Endothelial cell of umbilical vein (primary cell): ENCODE measurements around the gene GALR3. TPM values are rescaled to one million over a fixed set of nuclear protein-coding genes. Genes with fewer than 3 reads are reported as not detected.

Experiments used
- BruUV-seq: library from RNA; stranded (reverse); fragments of 400-500 nt; replicated peaks from 2 replicates; lab custom pipeline; 2021; lab: Mats Ljungman, UMichigan
- CTCF ChIA-PET: fragments of 300-600, 350-600 bp; sonication (Branson Sonifier 250); formaldehyde crosslinking; loops from one replicate; lab custom pipeline; 2021; ENCODE audit warnings: antibody characterized with exemption, inconsistent platforms; lab: Charles Lee
- POLR2A ChIA-PET: fragments of 300-600, 350-600 bp; sonication (Branson Sonifier 250); formaldehyde crosslinking; loops from one replicate; lab custom pipeline; 2021; ENCODE audit warnings: antibody characterized with exemption, inconsistent platforms; lab: Charles Lee
- DNase-seq: peaks from one replicate; pipeline ENCODE4 v3.0.0-alpha.2; 2011; ENCODE audit warnings: low read depth, low spot score
- FAIRE-seq: peaks from 2 replicates; lab custom pipeline; 2011; peaks lifted over from hg19 to GRCh38; lab: Jason Lieb, UNC
- H2AFZ ChIP-seq: 2 replicates; pipeline ENCODE4 v1.6.0; 2012; ENCODE audit warnings: low read depth, low read length, control low read depth, inconsistent platforms
- H3K27ac ChIP-seq: 2 replicates; pipeline ENCODE4 v1.5.1; 2011; ENCODE audit warnings: low read depth, mild to moderate bottlenecking, control low read depth, low read length, moderate library complexity; ENCODE audit not compliant: insufficient read depth
- H3K27me3 ChIP-seq, 2 experiments: 2 replicates each; pipeline versions ENCODE4 v1.6.0 to v1.6.1; 2011; ENCODE audit warnings: low read length in 2 of 2, mixed read lengths in 1 of 2; ENCODE audit not compliant: control insufficient read depth in 2 of 2, insufficient read depth in 2 of 2
- H3K36me3 ChIP-seq, 2 experiments: 2 replicates in 1 of 2; 3 replicates in 1 of 2; pipeline ENCODE4 v1.5.1; 2011; ENCODE audit warnings: low read length in 2 of 2, mild to moderate bottlenecking in 1 of 2, moderate library complexity in 1 of 2; ENCODE audit not compliant: control insufficient read depth in 2 of 2, insufficient read depth in 2 of 2; ENCODE audit errors: extremely low read depth in 1 of 2
- H3K4me1 ChIP-seq: 3 replicates; pipeline ENCODE4 v1.5.1; 2011; ENCODE audit warnings: mild to moderate bottlenecking, low read length; ENCODE audit not compliant: control insufficient read depth, insufficient read depth; ENCODE audit errors: extremely low read depth
- H3K4me2 ChIP-seq: 2 replicates; pipeline ENCODE4 v1.6.1; 2011; ENCODE audit warnings: low read length, control low read depth, mixed read lengths; ENCODE audit not compliant: insufficient read depth
- H3K4me3 ChIP-seq, 3 experiments: fragments of 200-600 bp in 1 of 3; sonication (generic), shearing (Covaris generic) in 1 of 3; replicated peaks in 1 of 3; 2 replicates each; pipeline ENCODE4 v1.5.1; 2011 to 2016; ENCODE audit warnings: control low read depth in 3 of 3, low read length in 3 of 3, mild to moderate bottlenecking in 2 of 3, inconsistent platforms in 1 of 3, low read depth in 1 of 3, moderate library complexity in 1 of 3; ENCODE audit not compliant: insufficient read depth in 1 of 3
- H3K79me2 ChIP-seq: 2 replicates; pipeline ENCODE4 v1.6.0; 2012; ENCODE audit warnings: low read length, inconsistent platforms; ENCODE audit not compliant: control insufficient read depth, insufficient read depth
- H3K9ac ChIP-seq: replicated peaks from 2 replicates; pipeline ENCODE3; 2011; ENCODE audit warnings: low read length, control low read depth; ENCODE audit not compliant: insufficient read depth; ENCODE audit errors: extremely low read depth
- H3K9me1 ChIP-seq: replicated peaks from 3 replicates; pipeline ENCODE4 v1.6.0; 2011; ENCODE audit warnings: mild to moderate bottlenecking, low read length; ENCODE audit not compliant: control insufficient read depth, insufficient read depth; ENCODE audit errors: extremely low read depth
- H3K9me3 ChIP-seq: replicated peaks from 2 replicates; pipeline ENCODE4 v1.5.1; 2012; ENCODE audit warnings: low read length, inconsistent platforms; ENCODE audit not compliant: control insufficient read depth, insufficient read depth
- H4K20me1 ChIP-seq: replicated peaks from 2 replicates; pipeline ENCODE3; 2011; ENCODE audit warnings: mild to moderate bottlenecking, low read length; ENCODE audit not compliant: control insufficient read depth, insufficient read depth; ENCODE audit errors: extremely low read depth
- EZH2 ChIP-seq: IDR thresholded peaks from 2 replicates; pipeline ENCODE4 v1.6.1; 2012; ENCODE audit warnings: borderline replicate concordance, low read depth, mild to moderate bottlenecking, moderate library complexity, low read length, inconsistent platforms; ENCODE audit not compliant: severe bottlenecking
- FOS ChIP-seq: IDR thresholded peaks from 2 replicates; pipeline ENCODE4 v1.6.1; 2011; ENCODE audit warnings: mild to moderate bottlenecking, low read length, moderate library complexity, borderline replicate concordance; ENCODE audit not compliant: insufficient read depth
- GATA2 ChIP-seq: IDR thresholded peaks from 2 replicates; pipeline ENCODE4 v1.7.0; 2011; ENCODE audit warnings: low read depth, mild to moderate bottlenecking, moderate library complexity, mixed read lengths, low read length; ENCODE audit not compliant: insufficient read length, insufficient read depth
- JUN ChIP-seq: IDR thresholded peaks from 2 replicates; pipeline ENCODE4 v1.6.1; 2011; ENCODE audit warnings: borderline replicate concordance, low read depth; ENCODE audit not compliant: insufficient read length, insufficient read depth
- MYC ChIP-seq: IDR thresholded peaks from one replicate; pipeline ENCODE4 v1.6.1; 2011; ENCODE audit warnings: mild to moderate bottlenecking, low read depth, low read length
- POLR2A ChIP-seq: IDR thresholded peaks from 2 replicates; pipeline ENCODE4 v1.6.1; 2012; ENCODE audit warnings: low read depth, mild to moderate bottlenecking, control low read depth, low read length
- POLR2AphosphoS5 ChIP-seq: IDR thresholded peaks from 2 replicates; pipeline ENCODE4 v1.6.1; 2012; ENCODE audit warnings: low read depth, mild to moderate bottlenecking, control low read depth, low read length, moderate library complexity; ENCODE audit not compliant: insufficient read depth
- dilution Hi-C: fragments of 300-500 bp; cut with MboI; formaldehyde crosslinking; loops from one replicate; pipeline ENCODE4 v1.15.0; 2019; ENCODE audit warnings: low sequenced_read_pairs; ENCODE audit not compliant: extremely low pct_ligation_motif_present
- intact Hi-C: fragments of 100-400 bp; cut with micrococcal nuclease; formaldehyde crosslinking; loops from one replicate; pipeline ENCODE4 v1.10.0; 2022
- polyA plus RNA-seq, 4 experiments: library from polyadenylated mRNA; depleted of rRNA in 3 of 4; stranded (reverse) in 3 of 4; unstranded in 1 of 4; fragments of >200 nt; gene quantifications; 2 replicates each; pipeline versions ENCODE4 v1.2.1 to v1.2.3, GENCODE V29; 2011 to 2012; ENCODE audit warnings: missing spikeins in 1 of 4
- total RNA-seq: library from RNA; stranded (reverse); gene quantifications from 2 replicates; pipeline ENCODE4 v1.2.3, GENCODE V29; 2021
- TF ChIP-seq, protein P1 (sequence below): IDR thresholded peaks from 2 replicates; pipeline ENCODE4 v1.6.1; 2011; ENCODE audit not compliant: insufficient read depth, insufficient read length
- TF ChIP-seq, protein P2 (sequence below), 2 donors: IDR thresholded peaks; 1 replicate in 1 of 2; 2 replicates in 1 of 2; pipeline ENCODE4 v1.5.1; 2011; ENCODE audit warnings: low read length in 2 of 2, mild to moderate bottlenecking in 2 of 2, moderate library complexity in 2 of 2, control low read depth in 1 of 2, inconsistent platforms in 1 of 2, low read depth in 1 of 2; ENCODE audit not compliant: insufficient read depth in 1 of 2; ENCODE audit errors: extremely low read depth in 1 of 2

Gene GALR3
- total and polyA plus RNA-seq, 2 donors (not counting 3 experiments of a cell fraction or from before 2014, with no cell fraction given) = not detected

DNA sequence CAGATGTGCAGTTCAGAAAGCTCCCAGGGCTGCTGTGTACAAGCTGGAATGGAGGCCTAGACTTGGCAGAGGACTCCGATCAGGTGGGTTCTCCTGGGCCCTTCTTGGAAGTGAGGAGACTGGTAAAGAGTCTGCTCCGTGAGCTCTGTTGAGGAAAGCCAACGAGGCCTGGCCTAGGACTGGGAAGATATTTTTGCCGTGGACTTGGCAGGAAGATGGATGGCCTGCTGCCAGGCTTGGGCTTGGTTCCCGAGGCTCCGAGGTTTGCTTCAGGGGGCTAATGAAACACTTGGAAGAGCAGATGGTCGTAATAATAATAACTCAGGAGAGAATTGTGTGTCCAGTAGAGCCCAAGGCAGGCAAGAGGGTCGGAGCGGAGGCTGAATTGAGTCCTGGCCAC lies 3.9 kb downstream of the GALR3 start:
- Histone ChIP-seq H3K27ac (no peak overlapping the region), H3K79me2 (no peaks in the 10 kb centered on the region), H3K9ac (no peak overlapping the region), H3K36me3 (peaks cover 0 to 14% of the 10 kb centered on the region in 2 experiments), H3K4me3 (no peak overlapping the region), H3K4me1 (no peaks in the 10 kb centered on the region), H2AFZ (no peak overlapping the region), H4K20me1 (no peaks in the 10 kb centered on the region), H3K27me3 (peaks cover 0 to 1% of the 10 kb centered on the region in 2 experiments), H3K9me3 (no peaks in the 10 kb centered on the region), H3K4me2 (no peak overlapping the region), H3K9me1 (no peaks in the 10 kb centered on the region)
- DNase-seq (no peak), FAIRE-seq (no peak)
- dilution Hi-C loops = no loop called here
- intact Hi-C loops = no loop called here
- no TSS peak for BruUV-seq
- TF ChIP-seq MYC = no peak
- no peak for TF ChIP-seq EZH2
- TF ChIP-seq, protein P1, sequence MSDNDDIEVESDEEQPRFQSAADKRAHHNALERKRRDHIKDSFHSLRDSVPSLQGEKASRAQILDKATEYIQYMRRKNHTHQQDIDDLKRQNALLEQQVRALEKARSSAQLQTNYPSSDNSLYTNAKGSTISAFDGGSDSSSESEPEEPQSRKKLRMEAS = no peak
- TF ChIP-seq, protein P2, sequence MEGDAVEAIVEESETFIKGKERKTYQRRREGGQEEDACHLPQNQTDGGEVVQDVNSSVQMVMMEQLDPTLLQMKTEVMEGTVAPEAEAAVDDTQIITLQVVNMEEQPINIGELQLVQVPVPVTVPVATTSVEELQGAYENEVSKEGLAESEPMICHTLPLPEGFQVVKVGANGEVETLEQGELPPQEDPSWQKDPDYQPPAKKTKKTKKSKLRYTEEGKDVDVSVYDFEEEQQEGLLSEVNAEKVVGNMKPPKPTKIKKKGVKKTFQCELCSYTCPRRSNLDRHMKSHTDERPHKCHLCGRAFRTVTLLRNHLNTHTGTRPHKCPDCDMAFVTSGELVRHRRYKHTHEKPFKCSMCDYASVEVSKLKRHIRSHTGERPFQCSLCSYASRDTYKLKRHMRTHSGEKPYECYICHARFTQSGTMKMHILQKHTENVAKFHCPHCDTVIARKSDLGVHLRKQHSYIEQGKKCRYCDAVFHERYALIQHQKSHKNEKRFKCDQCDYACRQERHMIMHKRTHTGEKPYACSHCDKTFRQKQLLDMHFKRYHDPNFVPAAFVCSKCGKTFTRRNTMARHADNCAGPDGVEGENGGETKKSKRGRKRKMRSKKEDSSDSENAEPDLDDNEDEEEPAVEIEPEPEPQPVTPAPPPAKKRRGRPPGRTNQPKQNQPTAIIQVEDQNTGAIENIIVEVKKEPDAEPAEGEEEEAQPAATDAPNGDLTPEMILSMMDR (IDR thresholded peaks at IDR 0.05; ENCODE audit: extremely low read depth in 1 of 2, insufficient read depth in 1 of 2, low read depth in 1 of 2, low read length in 2 of 2) = no peak
- TF ChIP-seq POLR2AphosphoS5 = no peak
- no peak for TF ChIP-seq JUN
- TF ChIP-seq GATA2 = no peak
- TF ChIP-seq POLR2A = no peak
- no peak for TF ChIP-seq FOS
- ChIA-PET POLR2A (no interaction called here), CTCF (interaction anchor here (2.1 to 3.8 kb wide), 4 partner anchors 9 to 184 kb away, joined by 5 to 24 read pairs (median 11); partner anchors contain the start of gene ANKRD54)
